ENCODE data around the gene DIDO1. TPM values are rescaled to one million over a fixed set of nuclear protein-coding genes. Genes with fewer than 3 reads are reported as not detected.

The DIDO1 gene
- total RNA-seq, 4 donors from 2014 or later, result 64.6 to 143 (median 79.2) TPM

DNA sequence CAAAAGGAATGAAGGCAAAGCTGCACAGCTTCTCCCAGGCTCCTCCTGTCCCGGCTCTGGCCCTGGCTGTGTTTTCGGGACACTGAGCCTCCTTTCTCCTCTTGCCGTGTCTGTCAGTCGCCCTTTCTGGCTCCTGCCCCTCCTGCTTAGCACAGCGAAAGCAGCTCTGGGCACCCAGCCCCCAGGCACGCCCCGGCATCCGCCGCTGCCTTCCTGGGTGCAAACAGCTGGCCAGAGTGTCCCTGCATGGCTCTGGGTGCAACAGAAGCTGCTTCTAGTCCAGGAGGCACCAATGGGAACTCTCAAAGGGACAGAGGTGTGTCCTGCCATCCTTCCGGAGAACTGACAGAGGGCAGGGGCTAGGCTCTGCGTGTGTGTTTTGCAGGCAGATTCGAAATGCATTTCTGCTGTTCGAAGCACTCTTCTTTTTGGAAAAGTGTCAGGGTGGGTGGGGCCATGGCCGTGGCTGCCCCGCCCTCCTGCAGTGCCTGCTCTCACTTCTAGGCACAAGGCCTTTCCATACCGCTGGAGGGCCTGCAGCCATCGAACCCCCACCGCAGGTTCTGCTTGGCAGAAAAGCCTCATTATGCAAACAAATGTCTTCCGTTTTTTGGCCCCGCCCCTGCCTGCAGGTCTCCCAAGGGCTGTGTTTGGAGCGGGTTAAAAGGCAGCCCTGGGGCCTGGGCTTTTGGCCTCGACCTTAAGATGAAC lies 93.9 kb downstream of the DIDO1 start:
- Histone ChIP-seq H3K27me3 (peaks cover 2% of the 10 kb centered on the region), H3K4me3 (peak overlapping the region; percentile 7), H3K9me3 (no peaks in the 10 kb centered on the region), H3K36me3 (no peaks in the 10 kb centered on the region), H3K4me1 (peaks cover 33% of the 10 kb centered on the region), H3K27ac (no peak overlapping the region)
- no peak for DNase-seq (ENCODE audit: low spot score in 2 of 2)
- WGBS, result 2% methylated on average over 6 of the region's 22 CpGs
- TF ChIP-seq, protein P1, sequence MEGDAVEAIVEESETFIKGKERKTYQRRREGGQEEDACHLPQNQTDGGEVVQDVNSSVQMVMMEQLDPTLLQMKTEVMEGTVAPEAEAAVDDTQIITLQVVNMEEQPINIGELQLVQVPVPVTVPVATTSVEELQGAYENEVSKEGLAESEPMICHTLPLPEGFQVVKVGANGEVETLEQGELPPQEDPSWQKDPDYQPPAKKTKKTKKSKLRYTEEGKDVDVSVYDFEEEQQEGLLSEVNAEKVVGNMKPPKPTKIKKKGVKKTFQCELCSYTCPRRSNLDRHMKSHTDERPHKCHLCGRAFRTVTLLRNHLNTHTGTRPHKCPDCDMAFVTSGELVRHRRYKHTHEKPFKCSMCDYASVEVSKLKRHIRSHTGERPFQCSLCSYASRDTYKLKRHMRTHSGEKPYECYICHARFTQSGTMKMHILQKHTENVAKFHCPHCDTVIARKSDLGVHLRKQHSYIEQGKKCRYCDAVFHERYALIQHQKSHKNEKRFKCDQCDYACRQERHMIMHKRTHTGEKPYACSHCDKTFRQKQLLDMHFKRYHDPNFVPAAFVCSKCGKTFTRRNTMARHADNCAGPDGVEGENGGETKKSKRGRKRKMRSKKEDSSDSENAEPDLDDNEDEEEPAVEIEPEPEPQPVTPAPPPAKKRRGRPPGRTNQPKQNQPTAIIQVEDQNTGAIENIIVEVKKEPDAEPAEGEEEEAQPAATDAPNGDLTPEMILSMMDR (IDR thresholded peaks at IDR 0.05), result no peak
- TF ChIP-seq EP300 (IDR thresholded peaks at IDR 0.05) (no peak), POLR2AphosphoS5 (IDR thresholded peaks at IDR 0.05) (no peak), POLR2A (IDR thresholded peaks at IDR 0.05) (no peak)

GRCh38 chr20:62831854-62832211 lies 94.5 kb downstream of the DIDO1 start:
- WGBS, result 49% methylated on average over 6 of the region's 10 CpGs
- no peaks in the 10 kb centered on the region for H3K9me3 ChIP-seq
- H3K4me3 ChIP-seq, result peak overlapping the region; percentile 7
- no peak for DNase-seq (ENCODE audit: low spot score in 2 of 2)
- peaks cover 2% of the 10 kb centered on the region for H3K27me3 ChIP-seq
- no peak overlapping the region for H3K27ac ChIP-seq
- H3K36me3 ChIP-seq, result no peaks in the 10 kb centered on the region
- peaks cover 29% of the 10 kb centered on the region for H3K4me1 ChIP-seq
- TF ChIP-seq, protein P1 (IDR thresholded peaks at IDR 0.05), result no peak
- no peak for TF ChIP-seq POLR2AphosphoS5 (IDR thresholded peaks at IDR 0.05)
- no peak for TF ChIP-seq POLR2A (IDR thresholded peaks at IDR 0.05)
- TF ChIP-seq EP300 (IDR thresholded peaks at IDR 0.05), result no peak

DNA sequence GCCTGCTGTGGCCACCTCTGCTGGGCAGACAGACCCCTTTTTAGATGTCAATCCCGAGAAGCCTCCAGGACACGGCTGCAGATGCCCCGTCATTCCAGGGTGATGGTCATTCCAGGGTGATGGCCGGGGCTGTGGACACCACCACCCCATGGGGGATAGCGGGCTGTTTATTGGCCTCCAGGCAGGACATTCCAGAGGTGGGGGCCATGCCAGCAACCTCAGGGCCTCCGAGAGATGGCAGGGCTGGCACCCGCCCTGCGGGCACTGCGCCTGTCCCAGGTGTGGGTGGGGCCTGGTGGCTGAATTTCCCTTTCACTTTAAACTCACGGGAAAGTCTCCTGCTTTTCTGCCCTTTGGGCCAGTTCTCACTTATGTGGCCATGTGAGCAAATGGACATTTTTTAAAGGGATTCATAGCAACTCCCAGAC lies 94.9 kb downstream of the DIDO1 start:
- Histone ChIP-seq H3K27ac (no peak overlapping the region), H3K36me3 (no peaks in the 10 kb centered on the region), H3K4me3 (no peak overlapping the region), H3K27me3 (peaks cover under 1% of the 10 kb centered on the region), H3K9me3 (no peaks in the 10 kb centered on the region), H3K4me1 (peaks cover 25% of the 10 kb centered on the region)
- WGBS, result 57% methylated on average over 10 of the region's 10 CpGs
- TF ChIP-seq EP300 (IDR thresholded peaks at IDR 0.05), result no peak
- TF ChIP-seq, protein P1 (IDR thresholded peaks at IDR 0.05), result no peak
- no peak for TF ChIP-seq POLR2A (IDR thresholded peaks at IDR 0.05)
- no peak for TF ChIP-seq POLR2AphosphoS5 (IDR thresholded peaks at IDR 0.05)
- DNase-seq (ENCODE audit: low spot score in 2 of 2), result no peak

DNA sequence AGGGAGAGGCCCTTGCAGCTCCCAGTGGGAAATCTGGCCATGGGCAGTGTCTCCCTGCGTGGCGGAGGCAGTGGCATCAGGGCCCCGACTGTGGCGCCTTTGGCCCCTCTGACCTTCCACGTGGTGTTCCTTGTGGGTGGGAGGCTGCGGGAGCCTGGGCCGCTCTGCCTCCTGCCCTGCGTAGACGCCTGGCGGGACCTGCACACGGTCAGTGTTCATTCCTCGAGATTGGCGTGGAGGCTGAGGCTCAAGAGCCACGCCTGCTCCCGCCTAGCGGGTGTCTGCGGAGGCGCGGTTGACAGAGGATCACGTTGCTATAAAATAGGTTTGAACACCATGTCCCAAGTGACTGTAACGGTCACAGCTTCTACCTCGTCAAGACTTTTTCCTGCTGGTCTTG lies 95.5 kb downstream of the DIDO1 start:
- TF ChIP-seq POLR2AphosphoS5 (IDR thresholded peaks at IDR 0.05), result no peak
- TF ChIP-seq, protein P1 (IDR thresholded peaks at IDR 0.05), result no peak
- no peak for TF ChIP-seq POLR2A (IDR thresholded peaks at IDR 0.05)
- no peak for TF ChIP-seq EP300 (IDR thresholded peaks at IDR 0.05)
- Histone ChIP-seq H3K9me3 (no peaks in the 10 kb centered on the region), H3K4me3 (no peak overlapping the region), H3K27me3 (no peaks in the 10 kb centered on the region), H3K4me1 (peaks cover 19% of the 10 kb centered on the region), H3K27ac (no peak overlapping the region), H3K36me3 (no peaks in the 10 kb centered on the region)
- 57% methylated on average over 10 of the region's 22 CpGs for WGBS
- DNase-seq (ENCODE audit: low spot score in 2 of 2), result no peak

- 92% methylated on average over 5 of the region's 14 CpGs for WGBS
- peaks cover 18% of the 10 kb centered on the region for H3K4me1 ChIP-seq
These were observed 96.1 kb downstream of the DIDO1 start for GRCh38 chr20:62830251-62830650.

More at GRCh38 chr20:62830251-62830650, 96.1 kb downstream of the DIDO1 start:
- Histone ChIP-seq H3K27me3 (no peaks in the 10 kb centered on the region), H3K27ac (no peak overlapping the region), H3K36me3 (no peaks in the 10 kb centered on the region), H3K9me3 (no peaks in the 10 kb centered on the region), H3K4me3 (no peak overlapping the region)
- DNase-seq (ENCODE audit: low spot score in 2 of 2), result no peak
- TF ChIP-seq, protein P1 (IDR thresholded peaks at IDR 0.05), result no peak
- TF ChIP-seq EP300 (IDR thresholded peaks at IDR 0.05) (no peak), POLR2AphosphoS5 (IDR thresholded peaks at IDR 0.05) (no peak), POLR2A (IDR thresholded peaks at IDR 0.05) (no peak)
